NCI-H524 (cell line): ENCODE measurements around the gene PALM.
"Not testable (repeated sequence)": the region's sequence is repeated elsewhere in the genome, so short reads cannot be mapped to it uniquely, and the experiment has no call there.

Experiments used
- DNase-seq, 2 experiments: peaks; one replicate each; lab custom pipeline; 2025; lab: John Stamatoyannopoulos, UW

The PALM gene

DNA sequence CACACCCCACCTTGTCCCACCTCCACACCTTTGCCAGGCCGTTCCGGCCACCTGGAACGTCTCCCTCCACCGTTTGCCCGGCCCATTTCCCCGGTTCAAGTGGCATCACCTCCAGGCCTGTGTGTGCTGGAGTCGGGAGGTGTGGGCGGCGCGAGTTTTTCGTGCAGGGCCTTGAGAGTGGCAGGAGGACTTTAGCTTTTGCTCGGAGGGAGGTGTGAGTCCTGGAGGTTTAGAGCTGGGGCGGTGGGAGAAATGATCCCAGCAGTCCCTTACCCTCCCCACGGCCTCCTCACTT lies 4.3 kb upstream of the PALM start:
- no peak for DNase-seq

DNA sequence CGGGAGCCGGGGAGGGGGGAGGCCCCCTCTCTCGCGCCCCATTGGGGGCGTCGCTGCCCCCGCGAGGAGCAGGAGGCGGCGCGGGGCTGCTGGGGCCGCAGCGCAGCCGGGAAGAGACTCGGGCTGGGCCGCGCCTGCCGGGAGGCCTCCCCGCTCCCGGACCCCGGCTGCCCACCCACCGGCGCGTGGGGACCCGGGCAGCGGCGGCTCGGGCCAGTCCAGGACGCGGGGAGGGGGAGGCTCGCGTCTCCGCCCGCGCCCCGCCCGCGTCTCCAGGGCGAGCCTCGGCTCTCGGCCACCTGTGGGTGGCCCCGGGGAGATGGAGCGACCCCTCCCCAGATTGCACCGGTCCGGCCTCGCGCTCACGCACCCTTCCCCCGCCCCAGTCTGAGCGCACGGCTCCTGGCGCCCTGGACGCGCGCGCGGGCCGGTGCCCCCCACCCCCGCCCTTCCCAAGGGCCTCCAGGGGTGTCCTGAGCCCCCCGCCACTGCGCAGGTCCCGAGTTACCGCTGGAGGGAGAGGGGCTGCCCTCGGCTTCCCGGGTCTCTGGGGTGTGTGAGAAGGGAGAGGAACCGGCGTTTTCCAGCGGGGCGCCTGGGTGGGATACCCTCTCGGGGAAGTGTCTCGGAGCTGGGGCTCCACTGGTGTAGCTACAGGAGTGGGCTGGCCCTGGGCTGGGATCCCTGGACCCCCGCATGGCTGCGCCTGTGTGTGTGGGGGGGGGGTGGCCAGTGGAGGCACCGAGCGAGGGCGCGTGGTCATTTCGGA lies 645 bp downstream of the PALM start:
- DNase-seq: no peak

DNA sequence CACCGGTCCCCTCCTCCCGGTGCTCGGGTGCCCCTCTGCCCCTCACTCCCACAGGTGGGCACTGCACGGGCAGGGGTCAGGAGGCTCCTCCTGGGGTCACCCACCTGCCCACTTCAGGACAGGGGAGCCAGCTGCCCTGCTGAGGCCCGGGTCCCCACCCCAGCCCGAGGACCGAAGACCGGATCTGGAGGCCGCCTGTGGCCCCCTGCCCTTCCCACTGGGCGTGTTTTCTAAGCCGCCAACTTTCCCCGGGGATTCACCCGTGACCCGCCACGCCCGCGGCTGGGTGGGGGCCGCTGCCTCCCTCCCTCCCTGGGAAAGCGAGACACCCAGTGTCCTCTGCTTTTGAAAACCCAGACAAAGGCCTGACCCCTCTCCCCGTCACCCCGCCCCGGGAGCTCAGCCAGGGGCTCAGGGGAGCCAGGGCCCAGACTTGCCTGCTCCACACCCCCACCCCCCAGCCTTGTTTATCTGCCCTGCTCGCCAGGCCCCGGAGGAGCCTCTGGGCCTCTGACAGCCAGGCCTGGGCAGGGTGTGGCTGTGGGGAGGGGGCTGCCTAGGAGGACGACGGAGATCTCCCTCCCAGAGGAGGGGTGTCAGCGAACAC lies 1.3 kb downstream of the PALM start:
- no peak for DNase-seq

DNA sequence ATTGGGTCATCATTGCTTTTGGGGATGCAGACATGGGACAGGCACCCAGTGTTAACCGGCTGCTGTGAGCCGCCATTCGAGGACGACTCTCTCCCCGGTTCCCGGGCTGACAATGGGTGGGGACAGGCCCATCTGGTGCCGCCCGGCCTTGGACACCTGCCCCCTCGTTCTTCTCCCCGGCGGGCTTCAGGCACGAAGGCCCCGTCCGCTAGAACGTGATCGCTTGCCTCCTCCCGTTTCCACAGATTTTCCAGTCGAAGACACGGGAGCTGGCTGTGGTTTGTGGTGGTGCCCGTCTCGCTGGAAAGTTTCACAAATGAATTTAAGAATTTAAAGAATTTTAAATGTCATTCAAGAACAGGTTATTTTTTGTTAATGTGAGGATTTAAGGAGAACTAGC lies 2.0 kb downstream of the PALM start:
- peak; percentile 10 to 70 for DNase-seq

DNA sequence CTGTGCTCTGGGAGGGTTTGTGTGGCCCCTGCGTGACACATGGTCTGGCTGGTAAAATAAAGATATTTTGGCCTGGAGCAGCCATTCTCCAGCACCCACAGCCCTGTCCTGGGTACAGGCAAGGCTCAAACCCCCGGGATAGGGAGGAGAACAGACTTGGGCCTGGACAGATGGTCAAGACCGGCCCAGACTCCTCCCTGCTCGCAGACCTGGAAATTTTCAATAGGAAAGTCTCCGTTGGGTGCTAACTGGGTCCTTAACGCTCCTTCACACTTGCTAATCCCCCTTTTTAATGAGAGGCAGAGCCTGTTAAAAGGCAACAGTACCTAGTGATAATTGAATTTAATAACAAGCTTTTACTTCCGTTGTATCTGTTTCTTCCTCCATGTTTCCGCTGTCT lies 2.5 kb downstream of the PALM start:
- DNase-seq: peak; percentile 94 to 97

DNA sequence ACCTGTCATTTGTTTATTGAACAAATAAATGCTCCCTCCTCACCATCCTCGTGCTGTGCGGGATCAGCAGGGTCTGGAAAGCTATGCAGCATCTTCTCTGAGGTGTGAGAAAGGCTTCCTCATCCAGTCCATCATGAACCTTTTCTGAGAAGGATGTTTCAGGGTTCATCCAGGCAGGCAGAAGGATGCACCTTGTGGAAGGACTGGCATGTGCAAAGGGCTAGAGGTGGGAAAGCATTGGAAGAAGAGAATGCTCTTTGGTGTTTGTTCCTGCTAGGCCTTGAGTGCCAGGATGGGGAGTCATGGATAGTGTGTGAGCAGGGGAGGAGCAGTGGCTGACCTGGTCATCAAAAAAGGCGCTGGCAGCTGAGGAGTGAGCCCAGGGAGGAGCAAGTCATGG lies 6.6 kb downstream of the PALM start:
- DNase-seq: no peak

DNA sequence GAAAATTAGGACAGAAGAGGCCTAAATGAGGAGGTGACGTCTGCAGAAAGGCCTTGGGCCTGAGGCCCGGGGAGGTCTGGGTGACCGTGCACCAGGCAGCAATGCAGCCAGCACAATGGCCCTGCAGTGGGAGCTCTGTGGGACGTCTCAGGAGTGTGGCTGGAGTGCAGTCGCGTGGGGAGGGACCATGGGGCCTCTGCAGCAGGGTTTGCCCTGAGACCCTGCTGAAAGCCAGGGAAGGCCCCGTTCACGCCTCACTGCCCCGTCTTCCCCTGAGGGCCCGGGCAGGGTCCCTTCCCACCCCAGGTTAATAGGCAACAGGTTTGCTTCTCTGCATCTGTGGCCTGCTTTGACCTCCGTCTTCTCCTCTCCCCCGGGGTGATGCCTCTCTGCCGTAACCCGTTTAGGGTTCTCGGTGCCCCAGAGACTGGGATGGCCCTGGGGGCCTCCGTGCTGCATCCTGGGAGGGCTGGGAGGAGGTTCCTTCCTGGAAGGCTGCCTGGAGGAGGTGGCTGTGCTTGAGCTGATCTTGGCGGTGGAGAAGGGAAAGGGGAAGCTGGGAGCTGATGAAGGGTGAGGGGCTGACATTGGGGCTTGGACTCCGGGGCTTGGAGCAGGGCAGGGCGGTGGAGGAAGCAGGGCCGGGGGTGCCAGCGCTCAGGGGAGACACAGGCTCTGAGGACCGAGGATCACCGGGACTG lies 9.7 kb downstream of the PALM start:
- DNase-seq: no peak

DNA sequence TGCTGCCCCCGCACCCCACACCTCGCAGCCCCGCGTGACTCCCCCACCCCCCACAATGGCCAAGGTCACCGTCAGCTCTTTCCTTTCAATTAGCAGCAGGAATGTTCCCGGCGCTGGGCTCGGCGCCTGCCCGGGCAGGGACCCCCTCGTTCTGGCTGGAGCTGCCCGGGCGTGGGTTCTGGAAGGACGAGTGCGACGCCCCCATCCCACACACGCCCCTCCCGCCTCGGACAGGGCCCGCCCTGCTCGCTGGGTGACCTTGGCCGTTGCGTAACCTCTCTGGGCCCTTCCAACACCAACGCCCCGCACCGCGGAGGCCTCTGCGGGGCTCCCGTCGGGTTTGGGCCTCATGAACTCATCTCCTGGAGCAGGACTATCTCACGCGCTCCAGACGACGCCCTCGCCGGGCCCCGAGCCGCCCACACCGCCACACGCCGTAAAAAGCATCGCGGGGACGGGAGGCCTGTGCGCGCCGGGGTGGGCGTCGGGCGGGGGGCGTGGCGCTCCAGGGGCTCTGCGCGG lies 10.3 kb downstream of the PALM start:
- DNase-seq: no peak

DNA sequence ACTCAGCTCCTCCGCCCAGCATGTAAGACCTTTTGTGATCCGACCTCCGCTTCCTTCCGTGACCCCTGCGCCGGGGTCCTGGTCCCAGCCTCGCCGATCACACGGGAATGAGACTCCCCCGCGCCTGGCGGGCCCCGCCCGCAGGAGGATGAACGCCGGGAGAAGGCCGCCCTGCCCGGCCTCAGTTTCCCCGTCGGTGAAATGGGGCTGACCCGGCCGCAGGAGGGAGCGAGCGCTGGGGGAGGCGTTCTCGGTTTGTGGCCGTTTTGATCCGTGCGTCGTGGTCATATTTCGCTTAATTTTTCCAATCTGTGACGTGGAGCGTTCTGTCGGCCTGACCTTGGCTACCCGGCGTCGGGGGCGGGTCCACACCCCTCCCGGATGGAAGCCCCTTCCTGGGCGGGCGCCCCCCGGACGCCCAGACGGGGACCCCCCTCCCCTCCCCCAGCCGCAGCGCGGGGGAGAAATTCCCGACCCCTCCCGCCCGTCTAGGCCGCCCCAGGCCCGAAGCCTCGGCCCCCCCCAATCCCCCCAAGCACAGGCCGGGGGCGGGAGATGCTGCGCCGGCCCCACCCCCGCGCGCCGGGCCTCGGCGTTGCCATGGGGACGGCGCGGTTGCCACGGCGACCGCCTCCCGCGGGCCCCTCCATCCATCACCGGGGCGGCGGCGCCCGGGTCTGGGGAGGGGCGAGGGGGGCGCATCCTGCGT lies 11.1 kb downstream of the PALM start:
- DNase-seq: peak in 1 of 2 experiments; percentile 38

DNA sequence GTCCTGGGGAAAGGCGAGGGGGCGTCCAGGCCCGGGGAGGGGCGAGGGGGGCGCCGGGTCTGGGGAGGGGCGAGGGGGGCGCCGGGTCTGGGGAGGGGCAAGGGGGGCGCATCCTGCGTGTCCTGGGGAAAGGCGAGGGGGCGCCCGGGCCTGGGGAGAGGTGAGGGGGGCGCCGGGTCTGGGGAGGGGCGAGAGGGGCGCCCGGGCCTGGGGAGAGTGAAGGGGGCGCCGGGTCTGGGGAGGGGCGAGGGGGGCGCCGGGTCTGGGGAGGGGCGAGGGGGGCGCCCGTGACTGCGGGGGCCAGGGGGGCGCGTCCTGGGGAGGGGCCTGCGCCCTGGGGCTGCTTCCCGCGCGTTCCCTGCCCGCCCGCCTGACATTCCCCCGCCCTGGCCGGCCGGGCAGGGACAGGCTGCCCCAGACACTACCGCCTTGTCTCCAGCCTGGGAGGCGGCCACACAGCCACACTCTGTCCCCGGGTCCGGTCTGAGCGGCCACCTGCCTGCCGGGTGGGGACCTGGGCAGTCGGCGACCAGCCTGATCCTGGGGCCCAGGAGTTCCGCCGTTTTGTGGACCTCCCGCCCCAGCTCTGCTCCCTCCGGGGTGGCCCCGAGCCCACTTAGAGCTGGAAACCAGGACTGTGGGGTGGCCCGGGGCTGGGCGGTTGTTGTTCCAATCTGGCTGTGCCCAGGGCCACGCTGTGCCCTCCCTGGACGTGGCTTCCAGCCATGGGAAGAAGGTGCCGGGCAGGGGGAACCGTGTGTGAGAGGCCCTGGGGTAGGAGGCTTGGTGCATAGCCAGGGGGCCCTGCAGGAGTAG lies 11.8 kb downstream of the PALM start:
- DNase-seq: no peak

DNA sequence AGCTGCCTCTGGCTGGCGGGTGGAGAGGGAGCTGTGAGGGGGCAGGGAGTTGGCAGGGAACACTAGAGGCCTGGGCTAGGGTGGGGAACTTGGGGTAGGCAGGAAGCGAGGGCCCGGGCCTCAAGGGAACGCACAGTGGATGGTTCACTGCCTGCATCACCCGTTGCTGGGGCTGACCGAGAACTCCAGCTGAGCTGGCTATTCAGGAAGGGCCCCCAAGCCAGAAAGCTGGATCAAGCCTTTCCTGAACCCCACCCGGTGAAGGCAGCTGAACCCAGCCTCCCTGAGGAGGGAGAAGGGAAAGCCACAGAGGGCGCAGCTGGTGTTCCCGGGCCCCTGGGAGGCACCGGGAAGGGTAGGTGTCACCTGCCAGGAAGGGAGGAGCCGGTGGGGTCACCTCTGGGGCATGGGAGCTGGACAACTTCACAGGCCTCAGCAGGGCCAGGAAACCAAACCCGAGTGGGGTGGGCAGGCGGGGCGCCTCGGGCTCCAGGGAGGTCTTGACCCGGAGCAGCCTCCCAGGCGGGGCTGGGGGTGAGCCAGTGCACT lies 13.9 kb downstream of the PALM start:
- no peak for DNase-seq

DNA sequence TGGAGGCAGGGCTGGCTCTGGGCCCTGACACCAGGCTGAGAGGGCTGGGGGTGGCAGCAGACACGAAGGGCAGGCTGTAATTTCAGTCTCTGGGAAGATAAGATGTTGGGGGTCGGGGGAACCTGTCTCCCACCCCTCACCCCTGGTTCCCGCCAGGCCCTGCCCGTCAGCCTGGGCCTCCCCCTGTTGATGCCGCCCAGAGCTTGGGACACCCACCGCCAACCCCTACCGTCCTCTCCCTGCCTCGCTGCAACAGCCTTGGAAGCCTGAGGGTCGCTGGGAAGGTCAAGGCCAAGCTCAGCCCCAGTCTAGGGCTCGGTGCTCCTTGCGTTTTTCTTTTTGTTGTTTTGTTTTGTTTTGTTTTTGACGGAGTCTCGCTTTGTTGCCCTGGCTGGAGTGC lies 14.5 kb downstream of the PALM start:
- no peak for DNase-seq

DNA sequence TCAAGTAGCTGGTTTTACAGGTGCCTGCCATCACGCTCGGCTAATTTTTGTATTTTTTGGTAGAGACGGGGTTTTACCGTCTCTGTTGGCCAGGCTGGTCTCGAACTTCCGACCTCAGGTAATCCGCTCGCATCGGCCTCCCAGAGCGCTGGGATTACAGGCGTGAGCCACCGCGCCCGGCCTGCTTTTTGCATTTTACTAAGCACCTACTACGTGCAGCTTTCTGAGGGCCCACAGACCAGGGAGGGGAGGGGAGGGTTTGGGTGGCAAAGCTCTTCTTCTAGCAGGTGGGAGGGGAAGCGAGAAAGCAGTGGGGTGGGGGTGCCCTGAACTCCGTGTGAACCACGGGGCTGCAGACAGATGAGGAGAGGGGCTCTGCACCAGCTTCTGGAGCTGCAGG lies 15.0 kb downstream of the PALM start:
- DNase-seq: no peak

DNA sequence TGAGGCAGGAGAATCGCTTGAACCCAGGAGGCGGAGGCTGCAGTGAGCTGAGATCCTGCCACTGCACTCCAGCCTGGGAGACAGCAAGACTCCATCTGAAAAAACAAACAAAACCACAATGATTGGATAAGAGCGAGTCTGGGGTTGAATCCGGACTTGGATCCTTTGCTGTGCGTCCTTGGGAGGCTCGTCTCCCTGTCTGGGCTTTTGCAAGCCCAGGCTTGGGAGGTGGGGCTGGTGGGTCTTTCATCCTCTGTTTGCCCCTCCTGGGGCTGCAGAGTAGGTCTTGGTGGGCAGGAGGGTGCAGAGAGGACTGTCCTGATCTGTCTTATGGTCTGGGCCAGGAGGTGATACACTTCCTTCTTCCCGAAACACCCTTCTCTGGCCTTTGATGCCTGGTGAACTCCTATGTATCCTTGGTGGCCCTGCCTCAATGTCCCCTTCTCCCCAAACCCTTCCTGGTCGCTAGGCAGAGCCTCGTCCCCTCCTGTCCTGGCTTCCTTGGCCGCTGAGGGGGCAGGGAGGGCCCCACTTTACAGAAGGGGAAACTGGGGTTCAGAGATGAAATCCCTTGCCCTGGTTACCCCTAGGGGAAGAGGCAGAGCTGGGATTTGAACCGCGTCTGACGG lies 16.8 kb downstream of the PALM start:
- no peak for DNase-seq

DNA sequence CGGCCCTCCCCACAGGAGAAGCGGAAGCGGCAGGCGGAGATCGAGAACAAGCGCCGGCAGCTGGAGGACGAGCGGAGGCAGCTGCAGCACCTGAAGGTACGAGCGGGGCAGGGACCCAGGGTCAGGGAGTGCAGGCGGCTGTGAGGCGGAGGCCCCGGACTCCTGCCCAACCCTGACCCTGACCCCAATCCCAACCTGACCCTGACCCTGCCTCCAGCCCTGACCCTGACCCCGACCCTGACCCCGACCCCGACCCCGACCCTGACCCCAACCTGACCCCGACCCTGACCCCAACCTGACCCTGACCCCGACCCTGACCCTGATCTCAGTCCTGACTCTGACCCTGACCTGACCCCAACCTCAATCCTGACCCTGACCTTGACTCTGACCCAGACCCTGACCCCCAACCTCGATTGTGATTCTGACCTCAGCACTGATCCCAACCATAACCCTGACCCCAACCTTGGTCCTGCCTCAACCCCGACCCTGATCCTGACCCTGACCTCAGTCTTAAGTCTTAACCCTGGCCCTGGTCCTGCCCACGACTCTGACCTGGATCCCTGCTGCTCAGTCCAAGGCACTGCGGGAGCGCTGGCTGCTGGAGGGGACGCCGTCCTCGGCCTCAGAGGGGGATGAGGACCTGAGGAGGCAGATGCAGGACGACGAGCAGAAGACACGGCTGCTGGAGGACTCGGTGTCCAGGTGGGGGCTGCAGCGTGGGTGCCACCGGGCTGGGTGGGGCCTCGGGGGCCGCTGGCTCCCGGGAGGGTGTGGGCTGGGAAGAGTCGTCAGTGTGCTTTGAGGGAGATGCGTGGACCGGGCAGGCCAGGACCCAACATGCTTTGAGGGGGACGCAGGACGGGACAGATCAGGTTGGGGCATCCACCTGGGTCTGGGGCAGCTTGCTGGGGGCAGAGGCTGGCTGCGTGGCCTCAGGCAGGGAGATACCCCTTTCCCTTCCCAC lies 18.5 kb downstream of the PALM start:
- DNase-seq: no peak

DNA sequence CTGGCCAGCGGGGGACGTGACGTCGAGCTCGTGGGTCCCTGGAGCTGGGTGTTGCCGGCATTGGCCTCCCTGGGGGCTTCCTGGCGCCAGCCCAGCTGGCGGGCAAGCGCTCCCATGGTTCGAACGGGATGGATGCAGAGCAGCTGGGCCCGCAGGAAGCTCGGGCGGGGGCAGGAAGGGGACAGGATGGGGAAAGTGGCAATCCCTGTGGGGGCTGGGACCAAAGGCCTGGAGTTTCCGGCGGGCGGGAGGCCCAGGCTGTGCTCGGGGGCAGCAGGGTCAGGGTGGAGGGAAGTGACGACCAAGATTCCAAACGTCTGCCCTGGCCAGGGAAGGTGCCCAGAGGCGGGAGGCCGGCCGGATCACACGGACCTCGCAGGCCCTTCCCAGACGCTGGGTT lies 19.3 kb downstream of the PALM start:
- DNase-seq: peak in 1 of 2 experiments; percentile 29

DNA sequence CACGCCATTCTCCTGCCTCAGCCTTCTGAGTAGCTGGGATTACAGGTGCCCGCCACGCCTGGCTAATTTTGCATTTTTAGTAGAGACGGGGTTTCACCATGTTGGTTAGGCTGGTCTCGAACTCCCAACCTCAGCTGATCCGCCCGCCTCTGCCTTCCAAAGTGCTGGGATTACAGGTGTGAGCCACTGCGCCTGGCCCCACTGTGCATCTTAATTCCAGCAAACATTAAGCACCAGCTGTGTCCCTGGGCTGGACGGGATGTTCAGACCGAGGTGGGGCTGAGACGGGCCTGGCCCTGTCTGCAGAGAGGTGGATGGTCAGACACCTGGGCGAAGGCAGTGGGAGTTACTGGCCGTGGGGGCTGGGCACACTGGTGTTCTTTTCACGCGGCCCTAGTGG lies 20.8 kb downstream of the PALM start:
- DNase-seq: not testable (repeated sequence)

DNA sequence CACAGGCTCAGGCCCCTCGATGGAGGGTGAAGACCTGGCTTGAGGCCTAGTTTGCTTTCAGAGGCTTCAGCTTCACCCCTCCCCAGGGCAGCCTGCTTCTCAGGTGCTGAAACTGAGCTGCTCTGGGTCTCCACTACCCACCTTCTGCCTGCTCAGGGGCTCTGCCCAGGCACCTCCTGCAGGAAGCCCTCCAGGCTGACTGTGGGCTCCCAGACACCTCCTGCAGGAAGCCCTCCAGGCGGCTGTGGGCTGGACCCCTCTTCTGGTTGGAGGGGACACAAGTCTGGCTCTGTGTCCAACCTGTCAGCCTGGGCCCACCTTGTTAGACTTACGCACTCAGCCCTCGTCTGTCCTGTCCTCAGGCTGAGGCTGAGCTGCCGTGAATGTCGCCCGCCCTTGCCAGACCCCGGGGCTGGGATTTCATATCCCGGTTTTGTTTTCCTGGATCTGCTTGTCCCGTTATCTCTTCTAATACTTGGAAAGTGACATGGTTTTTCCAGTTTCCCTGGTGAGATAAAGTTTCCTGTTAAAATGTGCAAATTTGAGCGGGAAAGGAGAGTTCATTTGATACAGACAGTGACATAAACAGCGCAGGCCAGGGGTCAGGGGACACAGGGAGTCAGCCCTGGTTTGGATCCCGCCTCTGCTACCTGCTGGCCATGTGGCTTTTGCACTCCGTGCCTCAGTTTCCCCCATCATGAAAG lies 21.4 kb downstream of the PALM start:
- no peak for DNase-seq

DNA sequence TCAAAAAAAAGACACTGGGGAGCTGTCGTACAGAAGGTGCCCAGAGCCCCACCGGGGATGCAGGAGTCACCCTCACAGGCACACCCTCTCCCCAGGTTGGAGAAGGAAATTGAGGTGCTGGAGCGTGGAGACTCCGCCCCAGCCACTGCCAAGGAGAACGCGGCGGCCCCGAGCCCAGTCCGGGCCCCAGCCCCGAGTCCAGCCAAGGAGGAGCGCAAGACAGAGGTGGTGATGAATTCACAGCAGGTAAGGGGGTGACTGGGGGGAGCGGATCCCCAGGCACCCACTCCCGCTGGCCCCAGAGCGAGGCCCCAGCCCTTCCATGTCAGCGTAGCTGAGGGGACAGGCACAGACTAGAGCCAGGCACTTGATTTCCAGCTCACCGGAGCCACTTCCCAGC lies 22.3 kb downstream of the PALM start:
- DNase-seq: no peak
